Ureter (tissue), 1 donor: ENCODE measurements around the gene SLC24A3. TPM values are rescaled to one million over a fixed set of nuclear protein-coding genes. Genes with fewer than 3 reads are reported as not detected.
A peak's percentile ranks its signal among the peaks of the same experiment; 100 is the strongest.

Source experiments
- DNase-seq: peaks from one replicate; pipeline ENCODE4 v3.0.0-alpha.2; 2020; ENCODE audit warnings: low spot score
- total RNA-seq: library from RNA; stranded (reverse); gene quantifications from one replicate; pipeline ENCODE4 v1.2.4, GENCODE V29; 2023
- donor health status: DM: yes; HTN: yes; CAD: no.

The SLC24A3 gene
- total RNA-seq, 1 donor from 2014 or later: 17.1 TPM

DNA sequence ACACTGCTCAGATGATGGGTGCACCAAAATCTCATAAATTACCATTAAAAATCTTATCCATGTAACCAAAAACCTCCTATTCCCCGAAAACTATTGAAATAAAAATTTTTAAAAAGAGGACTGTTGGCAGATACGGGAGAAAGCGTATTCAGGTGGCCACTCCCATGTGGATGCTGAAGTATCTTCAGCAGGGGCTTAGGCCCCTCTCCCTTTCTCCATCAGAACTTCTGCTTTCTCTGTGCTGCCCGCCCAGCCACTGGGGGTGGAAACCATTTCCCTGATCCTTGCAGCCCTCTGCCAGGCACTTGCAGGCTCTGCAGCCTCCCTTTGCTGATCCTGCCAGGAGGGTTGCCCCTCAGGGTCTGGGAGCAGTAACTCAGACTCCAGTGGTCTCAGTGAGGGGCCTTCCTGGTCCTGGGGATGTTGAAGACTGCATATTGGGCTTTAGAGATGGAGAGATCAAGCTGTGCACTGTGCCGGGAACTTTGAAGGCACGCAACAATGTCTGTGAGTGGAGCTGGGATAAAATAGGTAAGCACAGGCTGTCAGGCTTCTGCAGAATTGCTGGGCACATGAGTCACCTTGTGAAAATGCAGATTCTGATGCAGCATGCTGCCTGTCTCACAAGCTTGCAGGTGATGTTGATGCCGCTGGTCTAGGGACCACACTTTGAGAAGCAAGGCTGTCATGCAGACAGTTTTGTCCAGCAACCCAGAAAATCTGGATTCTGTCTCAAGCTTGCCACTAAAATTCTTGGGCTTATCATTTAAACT lies 59.6 kb downstream of the SLC24A3 start:
- no peak for DNase-seq

DNA sequence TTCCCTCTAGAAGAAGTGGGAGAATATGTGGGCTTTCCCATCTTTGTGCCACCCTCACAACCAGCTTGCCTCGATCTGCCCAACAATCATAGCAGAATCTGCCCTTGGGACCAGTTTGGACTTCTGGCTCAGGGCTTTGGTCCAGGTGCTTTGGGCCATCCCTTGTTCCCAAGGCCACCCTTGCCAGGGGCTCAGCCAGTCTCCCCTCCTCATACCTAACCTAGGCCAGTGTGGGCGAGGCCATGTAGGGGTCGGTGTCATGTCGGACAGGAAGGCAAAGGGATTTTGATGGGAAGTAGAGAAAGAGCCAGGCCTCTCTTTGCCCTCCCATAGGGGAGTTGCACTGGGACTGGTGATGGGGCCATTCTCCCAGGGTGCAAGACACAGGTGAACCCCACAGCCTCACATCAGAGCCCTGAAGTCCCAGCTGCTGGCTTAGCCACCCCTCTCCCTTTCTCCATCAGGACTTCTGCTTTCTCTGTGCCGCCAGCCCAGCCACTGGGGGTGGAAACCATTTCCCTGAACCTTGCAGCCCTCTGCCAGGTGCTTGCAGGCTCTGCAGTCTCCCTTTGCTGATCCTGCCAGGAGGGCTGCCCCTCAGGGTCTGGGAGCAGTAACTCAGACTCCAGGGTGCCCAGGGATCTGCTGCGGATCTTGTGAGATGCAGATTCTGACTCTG lies 60.7 kb downstream of the SLC24A3 start:
- DNase-seq: no peak

DNA sequence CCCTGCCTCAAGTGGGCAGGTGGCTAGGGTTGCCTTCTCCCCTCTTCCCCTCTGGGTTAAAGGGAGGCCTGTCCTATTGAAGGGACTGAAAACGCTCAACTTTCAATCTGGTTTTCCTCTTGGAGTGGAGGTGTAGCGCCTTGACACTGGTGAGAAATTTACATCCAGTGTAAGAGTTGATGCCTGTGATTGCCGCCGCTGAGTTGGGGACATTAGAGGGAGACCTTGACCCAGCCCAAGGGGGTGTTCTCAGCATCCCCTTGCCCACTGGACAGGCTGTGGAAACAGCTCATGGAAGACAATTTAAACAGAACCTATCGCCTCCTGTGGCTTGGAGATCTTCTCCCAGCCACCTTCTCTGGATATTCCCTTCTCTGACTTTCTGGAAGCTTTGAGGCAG lies 61.6 kb downstream of the SLC24A3 start:
- no peak for DNase-seq

DNA sequence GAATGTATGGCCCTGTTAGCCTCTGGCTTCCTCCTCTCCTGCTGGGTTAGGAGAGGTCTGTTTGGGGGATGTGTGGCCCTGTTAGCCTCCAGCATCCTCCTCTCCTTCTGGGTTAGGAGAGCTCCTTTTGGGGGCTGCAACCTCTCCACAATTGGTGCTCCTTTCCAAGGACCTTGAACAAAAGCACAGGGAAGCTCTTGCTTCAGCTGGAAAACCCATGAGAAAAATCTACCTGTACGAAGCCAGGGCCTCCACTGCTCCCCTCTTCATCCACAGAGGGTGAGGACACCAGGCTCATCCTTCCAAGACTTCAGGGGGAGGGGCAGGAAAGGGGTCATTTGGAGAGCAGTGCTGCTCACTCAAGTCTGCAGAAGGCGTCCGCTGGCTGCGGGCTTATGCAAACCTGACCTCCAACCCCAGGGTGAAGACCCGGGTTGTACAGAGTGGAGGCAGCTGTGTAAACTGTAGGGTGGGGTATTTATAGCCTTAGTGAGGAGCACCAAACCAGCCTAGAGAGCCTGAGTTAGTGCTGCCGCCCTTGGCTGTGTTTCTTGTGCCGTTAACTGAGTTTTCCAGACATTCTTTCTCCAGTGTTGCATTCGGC lies 62.1 kb downstream of the SLC24A3 start:
- DNase-seq: no peak

DNA sequence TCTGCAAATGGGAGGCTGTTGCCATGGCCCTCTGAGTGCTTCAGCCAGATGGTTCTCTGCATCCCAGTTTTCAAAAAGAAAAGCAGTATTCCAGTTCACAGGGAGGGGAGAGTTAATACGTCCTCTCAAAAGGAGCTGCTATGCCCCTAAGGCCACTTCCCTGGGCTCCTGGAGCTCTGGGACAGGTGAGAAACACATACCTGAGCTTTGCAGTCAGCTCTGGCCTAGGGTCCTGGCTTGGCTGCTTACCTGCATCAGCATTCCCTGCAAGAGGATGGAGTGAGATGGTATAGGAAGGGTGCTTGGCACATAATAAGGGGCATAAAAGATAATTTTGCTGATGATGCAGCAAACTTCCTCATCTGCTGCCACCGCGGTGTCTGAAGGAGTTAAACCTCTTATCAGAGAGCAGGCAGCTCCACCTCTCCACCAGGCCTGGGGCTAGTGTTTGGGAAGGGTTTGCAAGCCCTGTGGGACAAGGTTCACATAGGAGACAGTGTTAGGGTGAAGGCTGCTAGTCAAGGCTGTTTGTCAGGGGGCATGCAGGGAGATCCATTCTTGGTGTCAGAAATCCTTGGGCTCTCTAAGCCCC lies 62.7 kb downstream of the SLC24A3 start:
- no peak for DNase-seq

- peak; percentile 83 for DNase-seq
Measured at GRCh38 chr20:19275630-19276071, 63.2 kb downstream of the SLC24A3 start.

- DNase-seq: no peak
Measured at GRCh38 chr20:19277381-19277780, 64.9 kb downstream of the SLC24A3 start.

GRCh38 chr20:19283490-19284025 lies 71.1 kb downstream of the SLC24A3 start:
- DNase-seq: no peak

DNA sequence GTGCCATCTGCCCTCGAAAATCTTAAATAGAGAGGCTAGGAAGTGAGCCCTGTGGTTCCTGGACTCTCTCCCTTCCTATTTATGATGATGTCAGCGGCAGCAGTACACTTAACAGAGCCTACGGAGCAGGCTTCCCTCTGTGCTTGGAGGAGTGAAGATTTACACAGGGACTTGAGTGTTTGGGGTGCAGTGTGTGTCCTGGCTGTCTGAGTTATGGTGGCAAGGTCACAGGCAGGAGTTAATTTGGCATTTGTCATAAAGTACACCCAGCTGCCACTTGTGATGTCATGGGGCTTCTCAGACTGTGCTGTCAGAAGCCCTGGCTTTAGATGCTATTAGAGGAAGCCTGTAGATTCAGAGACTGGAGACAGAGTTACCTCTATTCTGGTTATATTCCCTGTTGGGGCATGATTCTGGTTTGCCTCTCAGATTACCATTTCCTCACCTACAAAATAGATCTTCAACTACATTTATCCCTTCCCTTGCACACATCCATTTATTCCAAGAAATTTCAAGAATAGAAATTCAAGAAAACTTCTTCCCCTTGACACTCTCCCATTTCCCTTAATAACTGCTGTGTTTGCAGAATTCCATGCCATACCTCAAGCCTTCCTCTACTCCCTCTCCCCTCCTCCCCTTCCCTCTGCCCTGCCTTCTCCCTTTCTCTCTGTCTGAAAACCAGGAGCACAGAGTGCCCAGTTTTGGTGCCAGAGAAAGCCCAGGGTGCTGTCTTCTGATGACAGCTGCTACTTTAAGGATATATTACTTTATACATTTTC lies 72.1 kb downstream of the SLC24A3 start:
- DNase-seq: no peak

DNA sequence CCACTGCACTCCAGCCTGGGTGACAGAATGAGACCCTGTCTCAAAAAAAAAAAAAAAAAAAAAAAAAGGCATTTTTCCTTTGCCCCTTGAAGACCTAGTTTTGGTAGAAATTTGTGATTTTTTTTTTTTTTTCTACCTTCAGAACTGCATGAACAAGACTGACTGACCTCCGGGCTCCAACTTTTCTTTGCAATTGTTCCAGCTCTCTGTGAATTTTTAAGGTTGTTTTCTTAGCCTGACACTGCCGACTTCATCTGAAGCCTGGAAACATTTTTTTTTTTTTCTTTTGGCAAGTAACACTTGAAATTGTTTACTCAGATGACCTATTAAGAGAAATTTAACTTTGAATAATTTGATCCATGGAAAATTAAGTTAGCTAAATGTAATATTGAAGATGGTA lies 73.0 kb downstream of the SLC24A3 start:
- no peak for DNase-seq

DNA sequence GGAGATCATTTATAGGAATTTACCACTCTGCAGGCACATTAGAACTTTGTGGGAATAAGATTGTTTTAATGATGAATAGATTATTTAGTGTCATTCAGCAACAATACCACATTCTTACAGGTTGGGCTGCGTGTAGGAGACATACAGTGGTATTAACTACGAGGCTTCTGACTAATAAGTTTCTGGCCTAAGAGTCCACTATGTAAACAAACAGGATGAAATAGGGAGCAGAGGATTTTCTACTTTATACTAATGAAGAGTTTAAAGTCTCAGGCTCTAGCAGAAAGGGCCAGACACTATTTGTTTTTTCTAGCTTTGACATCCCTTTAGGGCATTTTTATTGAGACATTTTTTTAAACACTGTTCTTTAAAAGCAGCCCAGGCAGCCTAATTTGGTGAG lies 75.6 kb downstream of the SLC24A3 start:
- no peak for DNase-seq

DNA sequence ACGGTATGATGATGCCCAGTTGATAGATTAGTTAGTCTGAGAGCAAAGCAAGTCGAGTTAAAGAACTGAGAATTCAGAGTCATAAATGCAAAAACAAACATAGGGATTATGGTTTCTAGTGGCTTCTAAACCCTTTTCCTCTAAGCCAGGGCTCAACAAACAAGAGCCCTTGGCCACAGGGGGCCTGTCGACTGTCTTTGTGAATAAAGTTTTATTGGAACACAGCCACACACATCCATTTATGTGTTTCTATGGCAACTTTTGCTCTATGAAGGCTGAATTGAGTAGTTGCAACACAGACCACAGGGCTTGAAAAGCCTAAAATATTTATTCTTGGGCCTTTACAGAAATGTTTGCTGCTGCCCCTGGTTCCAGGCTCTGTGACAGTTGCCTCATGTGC lies 76.2 kb downstream of the SLC24A3 start:
- no peak for DNase-seq

DNA sequence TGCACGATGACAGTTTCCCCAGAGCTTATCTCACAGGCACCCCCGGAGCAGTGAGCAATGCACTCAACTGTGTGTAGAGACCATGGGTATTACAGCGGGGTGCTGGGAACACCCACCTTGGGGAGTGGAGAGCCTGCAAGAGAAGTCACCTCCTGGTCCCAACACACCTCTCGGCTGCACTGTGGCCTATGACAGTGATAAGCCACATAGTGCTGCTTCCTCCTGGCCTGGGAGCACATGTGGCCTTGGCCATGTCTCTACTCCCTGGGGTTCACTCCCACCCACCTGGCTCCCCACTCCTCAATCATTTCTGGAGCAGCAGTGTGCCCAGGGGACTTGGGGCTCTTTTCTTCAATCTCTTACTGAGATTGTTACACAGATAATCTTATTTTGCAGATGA lies 77.0 kb downstream of the SLC24A3 start:
- DNase-seq: no peak

DNA sequence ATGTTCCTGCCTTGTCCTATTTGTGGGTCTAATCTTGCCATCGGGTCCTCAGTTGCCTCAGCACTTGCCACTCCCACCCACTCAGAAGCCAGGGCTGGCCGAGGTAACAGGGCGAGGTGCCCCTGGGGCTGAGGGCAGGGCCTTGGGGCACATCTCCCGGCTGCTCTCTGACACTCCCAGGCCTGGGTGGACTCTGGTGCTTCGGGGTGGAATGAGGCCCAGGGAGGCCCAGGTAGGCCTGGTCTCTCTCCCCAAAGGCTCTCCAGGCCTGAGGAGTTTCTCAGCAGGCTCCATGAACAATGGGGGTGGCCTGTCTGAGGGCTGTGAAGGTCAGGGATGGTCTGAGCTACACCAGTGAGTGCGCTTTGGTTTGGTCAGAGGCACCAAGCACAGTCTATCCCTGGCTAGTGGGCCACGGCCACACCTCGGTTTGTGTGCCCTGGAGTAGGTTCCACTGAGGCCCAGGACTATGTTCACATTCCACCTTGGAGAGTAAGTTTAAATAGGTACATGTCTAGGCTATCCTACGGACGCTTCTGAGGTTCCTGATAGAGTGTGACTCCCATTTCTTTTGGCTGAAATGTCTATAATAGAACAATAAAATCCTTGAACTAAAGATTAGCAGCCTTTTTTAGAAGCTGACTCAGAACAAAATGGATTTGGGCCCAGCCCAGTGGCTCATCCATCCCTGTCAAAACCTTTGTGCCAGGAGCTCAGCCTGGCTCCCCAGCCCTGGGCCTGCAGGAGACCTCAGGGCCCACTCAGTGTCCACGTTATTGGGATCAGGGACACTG lies 78.8 kb downstream of the SLC24A3 start:
- DNase-seq: no peak

GRCh38 chr20:19291818-19292132 lies 79.3 kb downstream of the SLC24A3 start:
- no peak for DNase-seq

DNA sequence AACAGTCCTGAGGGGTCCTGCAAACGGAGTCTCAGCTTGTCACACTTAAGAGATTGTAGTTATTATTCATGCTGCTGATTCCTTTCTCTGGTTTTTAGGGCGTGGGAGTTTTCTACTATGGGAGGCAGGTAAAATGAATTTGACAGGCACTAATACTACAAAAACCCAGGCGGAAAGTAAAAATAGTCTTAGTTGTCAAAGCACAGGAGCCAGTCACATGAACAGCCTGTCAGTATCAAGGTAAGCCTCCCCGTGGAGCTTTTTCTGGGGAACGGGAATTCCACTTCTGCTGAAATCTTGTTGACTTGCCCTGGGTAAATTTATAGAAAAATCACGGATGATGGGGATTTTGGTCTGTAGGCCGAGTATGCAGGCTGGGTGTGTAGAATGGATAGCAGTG lies 79.8 kb downstream of the SLC24A3 start:
- no peak for DNase-seq

DNA sequence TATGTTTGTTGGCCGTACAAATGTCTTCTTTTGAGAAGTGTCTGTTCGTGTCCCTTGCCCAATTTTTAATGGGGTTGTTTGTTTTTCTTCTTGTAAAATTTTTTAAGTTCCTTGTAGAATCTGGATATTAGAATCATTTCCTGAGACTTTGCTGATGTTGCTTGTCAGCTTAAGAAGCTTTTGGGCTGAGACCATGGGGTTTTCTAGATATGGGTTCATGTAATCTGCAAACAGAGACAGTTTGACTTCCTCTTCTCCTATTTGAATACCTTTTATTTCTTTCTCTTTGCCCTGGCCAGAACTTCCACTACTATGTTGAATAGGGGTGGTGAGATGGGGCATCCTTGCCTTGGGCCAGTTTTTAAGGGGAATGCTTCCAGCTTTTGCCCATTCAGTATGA lies 82.6 kb downstream of the SLC24A3 start:
- no peak for DNase-seq

- DNase-seq: no peak
Measured at GRCh38 chr20:19298652-19299051, 86.2 kb downstream of the SLC24A3 start.

GRCh38 chr20:19300395-19300794 lies 88.0 kb downstream of the SLC24A3 start:
- no peak for DNase-seq

GRCh38 chr20:19301142-19301541 lies 88.7 kb downstream of the SLC24A3 start:
- no peak for DNase-seq

DNA sequence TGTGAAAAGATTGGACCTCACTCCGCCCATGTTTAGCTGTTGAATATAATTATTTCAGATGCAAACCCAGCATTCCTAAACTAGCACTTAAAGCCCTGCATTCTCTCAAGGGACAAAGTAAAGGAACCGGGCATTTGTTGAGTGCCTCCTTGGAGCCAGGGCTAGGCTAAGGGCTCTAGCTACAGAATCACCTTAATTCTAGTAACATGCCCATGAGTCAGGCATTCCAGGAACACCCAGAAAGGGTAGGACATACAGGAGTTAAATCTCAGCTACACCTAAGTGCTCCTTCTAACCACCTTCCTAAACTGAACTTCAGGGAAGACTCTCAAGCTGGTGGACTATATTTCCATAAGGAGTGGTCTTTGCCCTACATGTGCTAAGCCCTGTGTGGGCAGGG lies 89.4 kb downstream of the SLC24A3 start:
- DNase-seq: no peak
